DMS79 (cell line): ENCODE measurements around the gene NAV2.

ENCODE experiments used
- DNase-seq: peaks from one replicate; lab custom pipeline; 2025; lab: John Stamatoyannopoulos, UW

Gene NAV2

DNA sequence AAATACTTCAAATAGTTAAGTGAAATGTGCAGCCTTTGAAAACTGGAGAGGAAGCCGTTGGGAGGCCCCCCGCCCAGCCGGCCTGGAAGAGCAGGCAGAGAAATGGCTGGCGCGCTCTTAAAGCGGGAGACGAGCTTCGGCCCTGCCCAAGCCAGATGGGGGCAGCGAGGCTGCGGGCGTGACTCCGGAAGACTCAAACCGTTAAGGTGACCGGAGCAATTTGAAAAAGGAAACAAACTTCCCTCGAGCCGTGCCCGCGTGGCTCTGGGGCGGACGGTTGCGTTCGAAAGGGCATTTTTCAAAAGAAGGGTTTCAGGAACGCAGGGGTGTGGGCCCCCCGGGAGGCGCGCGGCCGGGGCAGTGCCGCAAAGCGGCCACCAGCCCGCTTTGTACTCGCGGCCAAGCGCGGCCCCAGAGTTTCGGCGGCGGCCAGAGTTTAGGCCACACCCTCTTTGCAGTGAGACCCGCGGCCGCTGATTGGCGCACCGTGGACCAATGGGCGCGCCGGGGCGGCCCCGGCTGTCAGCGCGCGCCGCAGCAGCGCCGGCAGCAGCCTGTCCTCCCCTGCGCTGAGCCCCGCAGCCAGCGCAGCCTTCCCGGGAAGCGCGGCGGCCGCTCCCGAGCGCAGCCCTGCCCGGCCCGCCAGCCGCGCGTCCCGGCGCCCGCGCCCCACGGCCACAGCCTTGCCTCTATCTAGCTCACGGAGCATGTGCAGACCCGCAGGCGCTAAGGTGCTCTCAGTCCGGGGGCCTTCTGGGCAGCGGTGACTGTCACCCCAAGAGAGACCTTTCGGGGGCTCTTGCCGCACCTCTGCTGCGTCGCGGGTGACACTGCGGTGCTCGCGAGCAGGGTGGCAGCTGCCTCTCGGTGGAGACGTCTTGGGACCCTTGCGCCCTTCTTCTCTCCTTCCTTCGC, at the start of gene NAV2:
TSS of gene NAV2 (plus strand) at position 557 of the 915 bp plus-strand sequence. CDS start 859 bp downstream, outside the sequence.
- peak; percentile 92 for DNase-seq

- no peak for DNase-seq
These were observed 49.4 kb upstream of the NAV2 start for GRCh38 chr11:19663206-19663605.

DNA sequence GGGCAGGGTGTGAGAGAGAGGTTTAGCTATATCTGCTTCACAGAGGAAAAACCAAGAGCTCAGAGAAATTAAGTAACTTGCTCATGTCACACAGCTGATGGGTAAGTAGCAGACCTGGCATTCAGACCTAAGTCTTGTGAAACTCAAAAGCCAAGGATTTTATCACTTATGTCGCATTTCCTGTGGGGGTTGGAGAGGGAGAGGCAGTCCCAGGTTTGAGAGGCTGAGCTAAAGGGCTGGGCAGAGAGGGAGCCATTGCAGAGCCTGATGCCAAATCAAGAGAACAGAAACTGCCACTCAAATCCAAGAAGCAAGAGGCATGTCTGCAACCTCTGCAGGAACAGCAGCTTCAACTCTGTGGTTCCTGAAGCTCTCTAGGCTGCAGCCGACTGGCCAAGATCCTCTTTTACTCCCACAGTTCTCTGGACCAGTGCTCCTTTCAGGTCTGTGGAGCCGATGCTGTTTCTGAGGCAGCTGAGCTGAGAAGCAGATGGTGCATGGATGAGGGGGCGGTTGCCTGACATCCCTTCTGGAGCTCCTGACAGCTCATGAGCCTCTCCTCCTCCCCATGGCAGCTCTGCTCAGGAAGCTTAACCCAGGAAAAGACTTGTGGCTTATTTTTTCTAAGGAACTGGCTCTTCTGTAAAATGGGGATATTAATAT, 47.6 kb upstream of the NAV2 start:
- no peak for DNase-seq

GRCh38 chr11:19666951-19667350, 45.7 kb upstream of the NAV2 start:
- DNase-seq, result no peak

DNA sequence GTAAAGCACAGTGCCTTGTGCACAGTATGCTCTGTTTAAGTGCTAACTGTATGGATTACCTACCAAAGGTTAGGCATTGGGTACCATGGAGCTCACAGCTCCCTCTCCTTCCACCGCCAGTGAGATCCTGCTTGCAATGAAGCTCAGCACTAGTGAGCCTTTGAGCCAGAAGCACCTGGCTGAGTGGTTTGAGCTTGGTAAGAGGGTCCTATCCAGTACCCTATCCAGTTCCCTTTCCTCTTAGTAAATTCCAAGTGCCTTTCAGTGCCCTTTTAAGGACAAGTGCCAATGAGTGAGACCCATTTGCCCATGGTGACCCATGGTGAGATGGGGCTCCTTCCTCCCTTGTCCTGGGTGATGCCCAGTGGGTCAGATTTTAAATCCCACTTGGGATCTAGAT, 43.1 kb upstream of the NAV2 start:
- no peak for DNase-seq

GRCh38 chr11:19670030-19670791, 42.4 kb upstream of the NAV2 start:
- DNase-seq, result no peak

DNA sequence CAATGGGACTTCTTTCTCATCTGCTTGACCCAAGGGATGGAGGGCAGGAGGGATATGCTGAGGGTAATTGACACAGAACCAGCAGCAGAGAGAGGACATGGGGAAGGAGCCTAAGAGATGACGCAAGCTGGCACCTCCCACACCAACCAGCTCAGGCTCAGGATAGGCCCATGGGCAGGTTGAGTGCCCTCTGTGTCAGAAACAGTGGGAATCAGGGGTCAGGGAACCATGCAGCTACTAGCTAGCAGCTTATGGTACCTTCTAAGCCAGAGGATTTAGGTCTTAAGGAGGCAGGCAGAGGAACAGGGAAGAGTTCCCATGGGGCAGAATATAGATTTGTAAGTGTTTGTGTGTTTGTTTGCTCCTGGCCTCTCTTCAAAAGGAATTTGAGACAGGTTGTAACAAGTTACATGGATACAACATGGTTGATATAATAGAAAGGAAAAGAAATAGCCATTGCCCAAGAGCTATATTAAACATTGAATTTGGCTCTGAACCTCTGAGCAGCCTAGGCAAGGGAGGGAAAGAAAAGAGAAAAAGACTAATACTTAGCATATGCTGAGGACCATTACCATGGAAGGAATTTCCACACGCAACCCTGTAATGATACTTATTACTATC, 39.9 kb upstream of the NAV2 start:
- peak; percentile 40 for DNase-seq

DNA sequence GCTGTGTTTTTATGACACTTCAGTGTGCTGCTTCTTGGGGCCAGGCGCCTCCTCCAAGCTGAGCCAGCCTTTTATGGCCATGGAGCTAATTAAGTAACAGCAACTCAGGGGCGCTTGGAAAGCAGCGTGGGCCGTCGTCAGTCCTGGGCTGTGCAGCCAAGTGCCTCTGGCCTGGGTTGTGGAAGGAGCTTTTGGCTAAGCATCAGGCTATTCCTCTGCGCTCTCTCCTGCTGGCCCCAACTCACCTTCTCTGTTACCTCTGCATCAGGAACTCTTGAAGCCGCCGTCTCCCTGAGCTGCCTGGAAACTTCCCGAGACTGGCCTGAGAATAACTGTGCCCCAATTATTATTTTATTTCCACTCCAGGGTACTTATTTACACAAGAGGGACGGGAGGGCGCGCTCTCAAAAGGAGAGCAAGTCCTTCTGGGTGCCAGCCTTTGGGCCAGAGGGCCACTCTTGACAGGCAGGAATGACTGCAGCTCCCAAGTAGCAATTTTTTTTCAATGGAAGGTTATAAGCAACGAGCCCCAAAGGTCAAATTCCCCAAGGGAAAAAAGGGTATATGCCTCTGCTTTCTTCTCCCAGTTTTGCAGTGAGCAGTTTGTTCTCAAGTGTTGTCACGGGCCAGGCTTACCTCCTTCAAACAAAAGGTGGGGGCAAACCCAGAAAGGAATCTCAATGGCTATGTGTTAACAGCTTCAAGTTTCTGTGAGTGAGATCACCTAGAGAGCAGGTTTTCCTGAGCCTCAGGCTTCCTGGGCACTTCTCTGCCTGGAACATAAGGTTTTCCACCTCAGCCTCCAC, 38.5 kb upstream of the NAV2 start:
- DNase-seq, result peak; percentile 95

DNA sequence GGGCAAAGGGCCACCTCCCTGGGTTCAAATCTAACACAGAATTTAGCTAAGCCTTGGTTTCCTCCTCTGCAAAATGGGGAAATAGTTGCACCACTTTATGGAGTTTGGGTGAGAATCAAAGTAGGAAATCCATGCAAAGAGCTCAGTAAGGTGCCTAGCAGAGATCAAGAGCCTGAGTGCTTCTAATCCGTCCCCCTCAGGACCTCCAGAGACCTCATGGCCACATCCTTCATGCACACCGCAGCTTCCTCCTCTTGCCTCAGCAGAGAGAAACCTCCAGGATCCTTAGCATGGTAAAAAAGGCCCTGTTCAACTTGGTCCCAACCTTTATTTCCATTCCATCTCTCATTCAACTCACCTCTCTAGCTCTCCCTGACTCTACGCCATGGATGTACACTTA, 37.8 kb upstream of the NAV2 start:
- DNase-seq, result no peak

DNA sequence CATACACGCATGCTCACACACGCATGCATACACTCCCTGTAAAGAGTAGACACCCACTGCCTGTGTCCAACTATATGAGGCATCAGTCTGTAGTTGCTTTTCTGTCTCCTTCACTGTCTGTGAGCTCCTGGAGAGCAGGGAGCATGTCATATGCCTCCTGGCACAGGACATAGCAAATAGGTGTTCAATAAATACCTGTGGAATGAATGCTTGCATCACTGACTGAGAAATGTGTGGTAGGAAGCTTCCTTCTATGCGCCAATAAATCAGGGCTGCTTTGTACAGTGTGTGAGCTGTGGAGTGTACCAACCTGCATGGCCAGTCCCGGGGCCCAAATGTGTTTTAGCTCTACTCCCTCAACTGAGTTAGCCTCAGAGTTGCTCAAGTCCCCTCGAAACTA, 37.2 kb upstream of the NAV2 start:
- DNase-seq, result no peak

- DNase-seq, result no peak
These were observed 35.9 kb upstream of the NAV2 start for GRCh38 chr11:19676475-19677380.

DNA sequence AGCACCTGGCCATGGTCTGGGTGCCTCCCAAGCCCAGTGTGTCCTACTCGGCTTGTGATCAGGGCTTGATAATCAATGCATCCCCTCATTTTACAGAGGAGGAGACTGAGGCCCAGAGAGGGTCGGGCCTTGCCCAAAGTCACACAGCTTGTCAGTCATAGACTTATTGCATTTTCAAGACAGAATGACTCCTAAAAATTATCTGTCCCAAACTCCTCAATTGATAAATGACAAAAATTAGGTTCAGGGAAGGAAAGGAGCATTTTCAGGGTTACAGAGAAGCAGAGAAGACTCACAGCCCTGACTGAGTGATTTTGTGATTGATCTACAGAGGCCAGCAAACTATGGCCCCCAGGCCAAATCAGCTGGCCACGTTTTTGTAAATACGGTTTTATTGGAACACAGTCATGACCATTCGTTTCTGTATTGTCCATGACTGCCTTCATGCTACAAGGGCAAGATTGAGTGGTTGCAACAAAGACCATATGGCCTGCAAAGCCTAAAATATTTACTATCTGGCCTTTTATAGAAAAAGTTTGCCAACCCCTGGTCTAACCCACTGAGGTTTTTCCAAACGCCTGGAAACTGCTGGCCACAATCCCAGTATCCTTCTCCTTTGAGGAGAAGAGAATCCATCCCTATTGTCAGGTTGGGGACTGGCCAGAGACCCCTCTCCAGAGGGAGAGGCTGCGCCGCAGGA, 35.1 kb upstream of the NAV2 start:
- DNase-seq, result no peak

DNA sequence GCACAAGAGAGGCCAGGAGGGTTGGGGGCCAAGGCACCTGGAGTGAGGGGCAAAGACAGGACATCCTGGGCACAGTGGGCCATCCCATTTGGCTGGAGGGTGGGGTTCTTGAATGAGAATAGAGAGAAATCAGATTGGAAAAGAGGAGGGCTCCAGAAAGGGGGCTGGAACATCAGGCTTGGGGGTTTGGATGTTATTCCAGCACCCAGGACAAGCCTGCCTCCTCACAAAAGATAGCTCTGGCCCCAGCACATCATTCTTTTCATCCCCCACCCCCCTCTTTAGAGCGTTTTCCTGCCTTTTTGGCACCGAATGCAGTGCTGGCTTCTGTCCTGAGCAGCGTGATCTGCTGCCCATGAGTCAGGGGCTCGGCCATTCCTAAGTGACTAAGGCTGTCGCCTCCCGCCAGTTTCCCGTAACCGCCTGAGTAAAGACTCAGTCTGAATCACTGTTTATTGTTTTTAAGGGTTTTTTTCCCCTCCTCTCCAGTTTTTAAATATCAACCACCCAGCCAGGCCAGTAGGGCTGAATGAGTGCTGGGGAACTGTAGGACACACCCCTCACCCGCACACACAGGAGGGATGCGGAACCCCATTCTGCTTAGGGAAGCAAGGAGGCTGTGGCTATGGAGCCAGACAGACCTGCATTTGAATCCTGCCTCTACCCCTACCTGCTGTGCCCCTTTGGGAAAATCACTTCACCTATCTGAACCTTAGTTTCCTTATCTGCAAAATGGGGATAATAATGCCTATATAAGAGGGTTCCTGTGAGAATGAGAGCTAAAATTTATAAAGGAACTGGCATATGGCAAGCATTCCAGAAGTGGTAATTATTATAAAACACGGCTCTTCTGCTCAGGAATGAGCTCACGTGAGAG, 32.4 kb upstream of the NAV2 start:
- no peak for DNase-seq

- DNase-seq, result no peak
These were observed 31.7 kb upstream of the NAV2 start for GRCh38 chr11:19680829-19681368.

DNA sequence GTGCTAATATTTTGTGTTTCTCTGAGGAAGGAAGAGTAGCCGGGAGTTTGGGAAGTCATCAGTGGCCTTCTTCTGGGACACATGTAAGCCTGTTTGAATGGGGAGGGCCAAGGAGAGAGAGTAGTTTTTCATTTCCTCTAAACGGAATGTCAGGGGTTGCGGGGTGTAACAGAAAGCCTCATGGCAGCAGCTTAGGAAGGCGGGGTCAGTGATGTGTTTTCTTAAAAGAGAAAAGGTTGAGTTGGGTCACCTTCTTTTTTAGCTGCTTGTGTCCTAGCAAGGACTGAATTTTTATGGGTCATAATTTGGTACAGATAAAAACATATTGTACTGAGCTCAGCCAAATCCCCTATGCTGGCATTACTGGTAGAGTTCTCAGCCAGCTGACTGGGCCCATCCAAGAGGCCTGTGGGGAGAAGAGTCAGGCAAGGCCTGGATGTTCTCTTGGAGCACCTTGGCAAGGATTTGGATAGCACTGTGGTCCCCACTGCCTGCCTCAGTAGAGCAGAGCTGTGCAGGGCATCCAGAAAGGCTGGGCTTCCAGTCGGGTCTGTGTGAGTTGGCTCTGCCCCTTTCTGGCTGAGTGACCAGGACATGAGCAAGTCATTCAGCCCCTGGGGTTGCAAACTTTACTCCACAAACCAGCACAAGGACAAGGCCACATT, 29.4 kb upstream of the NAV2 start:
- DNase-seq, result no peak

DNA sequence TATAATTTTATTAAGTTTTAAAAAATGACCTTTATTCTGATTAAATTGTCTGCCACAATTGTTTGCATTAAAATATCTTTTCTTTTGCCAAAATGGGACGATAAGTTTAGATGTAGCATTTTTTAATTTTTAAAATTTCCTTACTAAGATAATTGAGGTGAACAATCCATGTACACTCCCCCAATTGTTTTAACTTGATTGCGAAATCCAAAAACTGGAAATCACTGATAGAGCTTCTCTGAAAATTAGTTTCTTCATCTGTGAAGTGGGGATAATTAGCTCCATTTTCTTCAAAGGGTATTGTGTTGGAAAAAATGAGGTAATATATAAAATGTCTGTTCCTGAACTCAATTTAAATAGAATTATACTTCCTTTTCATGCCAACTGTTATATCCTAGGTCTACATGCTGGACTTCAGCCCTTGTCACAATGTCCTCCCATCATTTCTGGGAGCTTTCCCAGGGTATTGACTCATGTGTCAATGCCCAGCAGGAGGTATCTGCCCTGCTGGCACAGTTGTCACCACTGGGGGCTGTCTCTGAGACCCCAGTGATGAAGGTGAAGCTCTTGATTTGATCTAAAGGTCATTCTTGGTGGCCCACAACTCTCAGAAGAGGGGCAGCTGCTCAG, 28.7 kb upstream of the NAV2 start:
- DNase-seq, result no peak

DNA sequence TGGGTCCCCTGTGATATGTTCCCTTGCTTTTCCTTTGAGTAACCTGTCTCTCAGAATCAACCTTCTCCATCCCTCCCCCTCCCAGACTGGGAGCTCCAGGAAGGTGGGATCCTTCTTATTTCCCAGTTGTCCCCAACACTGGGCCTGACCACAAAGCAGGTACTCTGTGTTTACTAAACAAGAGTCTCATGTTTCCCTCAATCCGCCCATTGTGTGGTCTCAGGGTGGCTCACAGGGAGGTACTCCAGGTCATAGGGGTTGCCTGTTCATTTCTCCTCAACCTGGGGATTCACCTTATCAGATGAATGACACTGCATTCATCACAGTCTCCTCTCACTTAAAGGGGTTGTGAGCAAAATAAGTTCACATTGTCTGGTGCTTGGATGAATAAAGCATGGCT, 26.4 kb upstream of the NAV2 start:
- no peak for DNase-seq
